ENCODE results near the gene WDR5B. TPM values are rescaled to one million over a fixed set of nuclear protein-coding genes. Genes with fewer than 3 reads are reported as not detected.
A peak's percentile ranks its signal among the peaks of the same experiment; 100 is the strongest.

Gene WDR5B
- total and polyA plus RNA-seq, 8 donors: 2.3 to 5.4 (median 3.3) TPM

- no peaks in the 10 kb centered on the region for H3K36me3 ChIP-seq
- H3K27me3 ChIP-seq: no peaks in the 10 kb centered on the region
- ATAC-seq (no peak), FAIRE-seq (no peak), DNase-seq (no peak)
- intact Hi-C loops (cut with DNase I): loop anchor here in 1 of 3 donors (10.0 kb wide), 1 partner anchor 291 kb away; the partner anchor contains the start of gene PARP14
- H3K9me3 ChIP-seq: no peaks in the 10 kb centered on the region
- H3K27ac ChIP-seq: peak overlapping the region in 3 of 4 donors; percentile 37 to 77 (median 64)
- 38 to 43% methylated on average over 1 of the region's 1 CpG for WGBS, 2 donors
- no peak for TF ChIP-seq CTCF (IDR thresholded peaks at IDR 0.05)
- H3K4me1 ChIP-seq: peaks cover 46 to 50% (median 48%) of the 10 kb centered on the region in 3 donors
- no peak overlapping the region for H3K4me3 ChIP-seq
Measured at GRCh38 chr3:122394173-122394572, 21.7 kb downstream of the WDR5B start.

- H3K9me3 ChIP-seq: no peaks in the 10 kb centered on the region
- DNase-seq (peak in 1 of 6 donors; percentile 41), ATAC-seq (peak; percentile 58 to 79 (median 78)), FAIRE-seq (peak; percentile 74)
- no peaks in the 10 kb centered on the region for H3K27me3 ChIP-seq
- no peak overlapping the region for H3K4me3 ChIP-seq
- TF ChIP-seq CTCF (IDR thresholded peaks at IDR 0.05): peak in 3 of 4 donors; percentile 44 to 65 (median 50)
- 3 to 8% methylated on average over 2 of the region's 2 CpGs for WGBS, 2 donors
- intact Hi-C loops (cut with DNase I): loop anchor here in 1 of 3 donors (10.0 kb wide), 1 partner anchor 292 kb away; the partner anchor contains the start of gene PARP14
- peak overlapping the region; percentile 11 to 77 (median 50) for H3K27ac ChIP-seq
- H3K4me1 ChIP-seq: peaks cover 46 to 50% (median 48%) of the 10 kb centered on the region in 3 donors
- no peaks in the 10 kb centered on the region for H3K36me3 ChIP-seq
Measured at GRCh38 chr3:122392868-122393844, 22.7 kb downstream of the WDR5B start.

- Histone ChIP-seq H3K4me3 (no peak overlapping the region), H3K36me3 (no peaks in the 10 kb centered on the region), H3K27ac (peak overlapping the region in 2 of 4 donors; percentile 64 to 77), H3K4me1 (peaks cover 46 to 50% (median 48%) of the 10 kb centered on the region in 3 donors), H3K9me3 (no peaks in the 10 kb centered on the region), H3K27me3 (no peaks in the 10 kb centered on the region)
- no peak for FAIRE-seq
- TF ChIP-seq CTCF (IDR thresholded peaks at IDR 0.05): no peak
- ATAC-seq: peak; percentile 66 to 77 (median 76)
- WGBS, 2 donors: 15 to 17% methylated on average over 2 of the region's 2 CpGs
- intact Hi-C loops (cut with DNase I): loop anchor here in 1 of 3 donors (10.0 kb wide), 1 partner anchor 293 kb away; the partner anchor contains the start of gene PARP14
- peak in 1 of 6 donors; percentile 30 for DNase-seq
Measured at GRCh38 chr3:122391681-122392446, 24.0 kb downstream of the WDR5B start.

GRCh38 chr3:122390665-122391064 is 25.2 kb downstream of the WDR5B start:
- H3K4me1 ChIP-seq: peaks cover 42 to 50% (median 47%) of the 10 kb centered on the region in 3 donors
- FAIRE-seq: no peak
- 30 to 32% methylated on average over 4 of the region's 4 CpGs for WGBS, 2 donors
- peak overlapping the region in 2 of 4 donors; percentile 64 to 77 for H3K27ac ChIP-seq
- no peaks in the 10 kb centered on the region for H3K36me3 ChIP-seq
- no peak for TF ChIP-seq CTCF (IDR thresholded peaks at IDR 0.05)
- no peaks in the 10 kb centered on the region for H3K9me3 ChIP-seq
- DNase-seq: no peak
- H3K27me3 ChIP-seq: no peaks in the 10 kb centered on the region
- ATAC-seq: no peak
- intact Hi-C loops (cut with DNase I): loop anchor here in 1 of 3 donors (10.0 kb wide), 1 partner anchor 294 kb away; the partner anchor contains the start of gene PARP14
- no peak overlapping the region for H3K4me3 ChIP-seq
